ENCODE measurements around the gene NAA60. TPM values are rescaled to one million over a fixed set of nuclear protein-coding genes. Genes with fewer than 3 reads are reported as not detected.

Gene NAA60
- total RNA-seq, 1 experiment from 2014 or later: 39.4 TPM

- H3K27ac ChIP-seq (ENCODE audit: low read depth, low read length, poor library complexity, severe bottlenecking): no peak overlapping the region
- BruUV-seq (replicated peaks): no TSS peak
- intact Hi-C loops (cut with micrococcal nuclease; ENCODE audit: unreplicated experiment): no loop called here
- DNase-seq (ENCODE audit: low spot score): no peak
- H3K27me3 ChIP-seq (replicated peaks; ENCODE audit: insufficient read depth, low read depth, low read length, poor library complexity): no peaks in the 10 kb centered on the region
- TF ChIP-seq EZH2 (IDR thresholded peaks at IDR 0.05; ENCODE audit: borderline replicate concordance, low read depth, low read length, poor library complexity, severe bottlenecking): no peak
- TF ChIP-seq CTCF (conservative IDR thresholded peaks at IDR 0.05; ENCODE audit: low read depth, low read length): no peak
- peaks cover 6% of the 10 kb centered on the region for H3K36me3 ChIP-seq (ENCODE audit: insufficient read depth, low read length, poor library complexity, severe bottlenecking)
- POLR2A ChIA-PET (ENCODE audit: low non-redundant PET): no interaction called here
- no peaks in the 10 kb centered on the region for H3K9me3 ChIP-seq (ENCODE audit: low read depth, low read length, poor library complexity, severe bottlenecking)
- peaks cover 3% of the 10 kb centered on the region for H3K4me1 ChIP-seq (ENCODE audit: insufficient read depth, low read length, poor library complexity, severe bottlenecking)
- CTCF ChIA-PET: no interaction called here
- no peak overlapping the region for H3K4me3 ChIP-seq (ENCODE audit: low read depth, low read length, poor library complexity, severe bottlenecking)
Measured at GRCh38 chr16:3485821-3486505, 42.5 kb downstream of the NAA60 start.

- H3K27me3 ChIP-seq (replicated peaks; ENCODE audit: insufficient read depth, low read depth, low read length, poor library complexity): no peaks in the 10 kb centered on the region
- H3K4me1 ChIP-seq (ENCODE audit: insufficient read depth, low read length, poor library complexity, severe bottlenecking): no peaks in the 10 kb centered on the region
- peaks cover 6% of the 10 kb centered on the region for H3K36me3 ChIP-seq (ENCODE audit: insufficient read depth, low read length, poor library complexity, severe bottlenecking)
- POLR2A ChIA-PET (ENCODE audit: low non-redundant PET): no interaction called here
- H3K9me3 ChIP-seq (ENCODE audit: low read depth, low read length, poor library complexity, severe bottlenecking): no peaks in the 10 kb centered on the region
- intact Hi-C loops (cut with micrococcal nuclease; ENCODE audit: unreplicated experiment): no loop called here
- no peak for DNase-seq (ENCODE audit: low spot score)
- TF ChIP-seq EZH2 (IDR thresholded peaks at IDR 0.05; ENCODE audit: borderline replicate concordance, low read depth, low read length, poor library complexity, severe bottlenecking) (no peak), CTCF (conservative IDR thresholded peaks at IDR 0.05; ENCODE audit: low read depth, low read length) (no peak)
- CTCF ChIA-PET: no interaction called here
- no peak overlapping the region for H3K4me3 ChIP-seq (ENCODE audit: low read depth, low read length, poor library complexity, severe bottlenecking)
- H3K27ac ChIP-seq (ENCODE audit: low read depth, low read length, poor library complexity, severe bottlenecking): no peak overlapping the region
- no TSS peak for BruUV-seq (replicated peaks)
Measured at GRCh38 chr16:3486506-3487215, 43.2 kb downstream of the NAA60 start.

- DNase-seq (ENCODE audit: low spot score): no peak
- TF ChIP-seq EZH2 (IDR thresholded peaks at IDR 0.05; ENCODE audit: borderline replicate concordance, low read depth, low read length, poor library complexity, severe bottlenecking): no peak
- no peak for TF ChIP-seq CTCF (conservative IDR thresholded peaks at IDR 0.05; ENCODE audit: low read depth, low read length)
- peaks cover 6% of the 10 kb centered on the region for H3K36me3 ChIP-seq (ENCODE audit: insufficient read depth, low read length, poor library complexity, severe bottlenecking)
Measured at GRCh38 chr16:3487521-3488410, 44.3 kb downstream of the NAA60 start.

More at GRCh38 chr16:3487521-3488410, 44.3 kb downstream of the NAA60 start:
- POLR2A ChIA-PET (ENCODE audit: low non-redundant PET): no interaction called here
- intact Hi-C loops (cut with micrococcal nuclease; ENCODE audit: unreplicated experiment): no loop called here
- H3K27ac ChIP-seq (ENCODE audit: low read depth, low read length, poor library complexity, severe bottlenecking): no peak overlapping the region
- no peaks in the 10 kb centered on the region for H3K4me1 ChIP-seq (ENCODE audit: insufficient read depth, low read length, poor library complexity, severe bottlenecking)
- CTCF ChIA-PET: interaction anchor here (0.7 kb wide), 1 partner anchor 87 kb away, joined by 9 read pairs; no protein-coding TSS in a partner anchor
- no peaks in the 10 kb centered on the region for H3K27me3 ChIP-seq (replicated peaks; ENCODE audit: insufficient read depth, low read depth, low read length, poor library complexity)
- H3K9me3 ChIP-seq (ENCODE audit: low read depth, low read length, poor library complexity, severe bottlenecking): no peaks in the 10 kb centered on the region
- BruUV-seq (replicated peaks): no TSS peak
- H3K4me3 ChIP-seq (ENCODE audit: low read depth, low read length, poor library complexity, severe bottlenecking): no peak overlapping the region
